Measurements from ENCODE around the gene TMEM200A.

DNA sequence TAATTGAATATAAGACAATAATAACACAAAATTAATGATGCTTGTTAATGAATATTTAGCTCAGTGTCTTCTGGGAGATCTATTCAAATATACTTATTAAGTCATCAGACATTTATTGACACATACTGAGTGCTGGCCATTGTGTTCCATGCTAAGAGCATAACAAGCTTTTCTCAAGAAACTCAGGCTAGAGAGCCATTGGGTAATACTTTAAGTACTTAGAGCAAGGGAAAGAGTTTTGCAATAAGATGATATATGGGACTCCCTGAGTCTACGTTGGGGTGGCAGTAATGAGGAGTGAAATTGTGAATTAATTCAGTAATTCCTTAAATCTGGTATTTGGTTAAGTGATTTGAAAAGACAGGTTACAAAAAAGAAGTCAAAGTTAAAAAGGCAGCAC, 11.1 kb downstream of the TMEM200A start:
- TF ChIP-seq, protein P1, sequence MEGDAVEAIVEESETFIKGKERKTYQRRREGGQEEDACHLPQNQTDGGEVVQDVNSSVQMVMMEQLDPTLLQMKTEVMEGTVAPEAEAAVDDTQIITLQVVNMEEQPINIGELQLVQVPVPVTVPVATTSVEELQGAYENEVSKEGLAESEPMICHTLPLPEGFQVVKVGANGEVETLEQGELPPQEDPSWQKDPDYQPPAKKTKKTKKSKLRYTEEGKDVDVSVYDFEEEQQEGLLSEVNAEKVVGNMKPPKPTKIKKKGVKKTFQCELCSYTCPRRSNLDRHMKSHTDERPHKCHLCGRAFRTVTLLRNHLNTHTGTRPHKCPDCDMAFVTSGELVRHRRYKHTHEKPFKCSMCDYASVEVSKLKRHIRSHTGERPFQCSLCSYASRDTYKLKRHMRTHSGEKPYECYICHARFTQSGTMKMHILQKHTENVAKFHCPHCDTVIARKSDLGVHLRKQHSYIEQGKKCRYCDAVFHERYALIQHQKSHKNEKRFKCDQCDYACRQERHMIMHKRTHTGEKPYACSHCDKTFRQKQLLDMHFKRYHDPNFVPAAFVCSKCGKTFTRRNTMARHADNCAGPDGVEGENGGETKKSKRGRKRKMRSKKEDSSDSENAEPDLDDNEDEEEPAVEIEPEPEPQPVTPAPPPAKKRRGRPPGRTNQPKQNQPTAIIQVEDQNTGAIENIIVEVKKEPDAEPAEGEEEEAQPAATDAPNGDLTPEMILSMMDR (IDR thresholded peaks at IDR 0.05) = no peak
- no peak for TF ChIP-seq POLR2A (IDR thresholded peaks at IDR 0.05)

All from testis (tissue), 2 donors.